ENCODE measurements around the gene NOL3. TPM values are rescaled to one million over a fixed set of nuclear protein-coding genes. Genes with fewer than 3 reads are reported as not detected.

The NOL3 gene
- total and polyA plus RNA-seq, 9 of the 15 experiments (the other 6 are each of a cell fraction or from before 2014, with no cell fraction given) = 0.45 to 14.0 (median 5.4) TPM

GRCh38 chr16:67155295-67156142 lies 14.8 kb upstream of the NOL3 start (continued):
- TF ChIP-seq AFF1 (IDR thresholded peaks at IDR 0.05; ENCODE audit: low read depth in 1 of 2, partially characterized antibody in 2 of 2) (no peak), U2AF1 (optimal IDR thresholded peaks at IDR 0.05; ENCODE audit: low read depth, low read length) (no peak), MYNN (IDR thresholded peaks at IDR 0.05) (no peak), MYNN (CRISPR knock-in tag; IDR thresholded peaks at IDR 0.05) (no peak), ATF7 (IDR thresholded peaks at IDR 0.05) (peak; percentile 58), SETDB1 (IDR thresholded peaks at IDR 0.05; ENCODE audit: low read length) (no peak), PRDM10 (IDR thresholded peaks at IDR 0.05; ENCODE audit: partially characterized antibody) (no peak), BCL6 (CRISPR knock-in tag; IDR thresholded peaks at IDR 0.05) (no peak), KAT2B (IDR thresholded peaks at IDR 0.05; ENCODE audit: low read depth, low read length) (no peak), ZNF778 (CRISPR knock-in tag; IDR thresholded peaks at IDR 0.05) (no peak), PHF20 (IDR thresholded peaks at IDR 0.05; ENCODE audit: partially characterized antibody) (no peak), TCF7 (IDR thresholded peaks at IDR 0.05; ENCODE audit: borderline replicate concordance) (no peak), ZBTB1 (CRISPR knock-in tag; IDR thresholded peaks at IDR 0.05; ENCODE audit: borderline replicate concordance, low read depth) (peak; percentile 75; the same call in 1 of the 2 replicates), MECOM (CRISPR knock-in tag; IDR thresholded peaks at IDR 0.05) (no peak), ZNF445 (CRISPR knock-in tag; IDR thresholded peaks at IDR 0.05; ENCODE audit: low read depth) (no peak), ZFP91 (CRISPR knock-in tag; IDR thresholded peaks at IDR 0.05) (no peak), ZNF431 (CRISPR knock-in tag; IDR thresholded peaks at IDR 0.05) (no peak), POLR2AphosphoS2 (IDR thresholded peaks at IDR 0.05; ENCODE audit: low read length) (no peak), CREBBP (IDR thresholded peaks at IDR 0.05; ENCODE audit: low read depth, low read length) (no peak)
